Measurements from ENCODE around the gene ARL13A.

- TF ChIP-seq NR2C2 (CRISPR knock-in tag; IDR thresholded peaks at IDR 0.05; ENCODE audit: borderline replicate concordance) (no peak), CTCF (CRISPR knock-in tag; IDR thresholded peaks at IDR 0.05) (no peak), ZFP37 (CRISPR knock-in tag; IDR thresholded peaks at IDR 0.05; ENCODE audit: borderline replicate concordance) (no peak), ZNF317 (CRISPR knock-in tag; IDR thresholded peaks at IDR 0.05) (no peak), GABPA (IDR thresholded peaks at IDR 0.05; ENCODE audit: low read depth, low read length) (no peak), GABPA (CRISPR knock-in tag; IDR thresholded peaks at IDR 0.05; ENCODE audit: low read depth) (no peak), ZFP91 (CRISPR knock-in tag; IDR thresholded peaks at IDR 0.05; ENCODE audit: borderline replicate concordance) (no peak)
These were observed 26.0 kb downstream of the ARL13A start for GRCh38 chrX:100995469-100995868.
